ENCODE measurements around the gene AQP12A.

The AQP12A gene

GRCh38 chr2:240707043-240707756 lies 15.5 kb downstream of the AQP12A start:
- DNase-seq (ENCODE audit: low spot score), result no peak

DNA sequence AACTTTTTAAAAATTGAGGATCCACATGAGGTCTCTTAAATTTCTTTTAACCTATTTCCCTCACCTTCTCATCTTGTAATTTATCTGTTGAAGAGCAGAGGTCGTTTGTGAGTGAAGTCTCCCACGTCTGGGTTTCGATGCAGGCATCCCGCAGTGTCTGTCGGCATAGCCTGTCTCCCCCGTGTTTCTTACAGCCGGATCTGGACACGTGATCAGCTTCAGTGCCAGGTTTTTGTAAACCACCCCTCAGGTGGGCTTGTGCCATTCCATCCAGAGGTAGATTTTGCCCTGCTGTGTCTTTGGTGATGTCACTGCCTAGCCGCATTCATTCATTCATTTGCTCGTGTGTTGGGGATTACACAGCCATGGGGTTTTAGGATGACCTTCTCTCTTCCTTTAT lies 16.2 kb downstream of the AQP12A start:
- no peak for DNase-seq (ENCODE audit: low spot score)

GRCh38 chr2:240708457-240708856 lies 16.8 kb downstream of the AQP12A start:
- DNase-seq (ENCODE audit: low spot score), result no peak

DNA sequence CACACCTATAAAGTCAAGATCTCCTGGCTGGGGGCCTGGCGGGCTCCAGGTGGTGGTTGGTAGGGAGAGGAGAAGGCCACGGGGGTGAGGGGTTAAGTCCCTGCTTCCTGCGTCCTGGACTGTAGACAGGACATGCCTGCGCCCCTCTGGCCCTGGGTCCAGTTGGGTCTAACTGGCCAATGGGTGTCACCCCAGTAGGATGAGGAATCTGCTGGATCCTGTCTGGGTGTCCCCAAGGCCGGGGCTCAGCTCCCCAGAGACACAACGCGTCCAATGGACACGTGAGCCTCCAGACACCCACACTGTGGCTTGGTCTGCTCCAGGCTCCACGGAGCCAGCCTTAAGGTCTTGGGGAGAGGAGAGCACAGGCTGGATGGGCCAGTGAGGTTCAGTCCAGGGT lies 19.6 kb downstream of the AQP12A start:
- no peak for DNase-seq (ENCODE audit: low spot score)

- no peak for DNase-seq (ENCODE audit: low spot score)
Measured at GRCh38 chr2:240711701-240712100, 20.0 kb downstream of the AQP12A start.

DNA sequence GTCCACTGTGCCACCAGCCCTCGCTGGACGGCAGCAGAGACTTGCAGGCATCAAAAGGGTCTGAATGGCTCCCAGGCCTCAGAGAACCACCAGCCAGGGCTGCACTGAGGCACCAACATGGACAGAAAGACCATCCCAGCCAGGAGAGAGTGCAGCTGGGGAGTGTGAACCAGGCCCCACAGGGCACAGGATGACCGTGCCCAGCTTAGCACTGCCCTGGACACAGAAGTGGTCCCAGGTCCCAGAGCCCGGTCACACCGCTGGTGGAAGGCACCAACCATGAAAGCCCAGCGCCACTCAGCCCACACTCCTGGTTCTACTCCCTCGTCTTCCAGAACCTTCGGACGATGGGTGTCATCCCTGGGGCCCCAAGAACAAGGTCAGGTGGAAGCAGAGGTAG lies 20.5 kb downstream of the AQP12A start:
- DNase-seq (ENCODE audit: low spot score), result no peak

DNA sequence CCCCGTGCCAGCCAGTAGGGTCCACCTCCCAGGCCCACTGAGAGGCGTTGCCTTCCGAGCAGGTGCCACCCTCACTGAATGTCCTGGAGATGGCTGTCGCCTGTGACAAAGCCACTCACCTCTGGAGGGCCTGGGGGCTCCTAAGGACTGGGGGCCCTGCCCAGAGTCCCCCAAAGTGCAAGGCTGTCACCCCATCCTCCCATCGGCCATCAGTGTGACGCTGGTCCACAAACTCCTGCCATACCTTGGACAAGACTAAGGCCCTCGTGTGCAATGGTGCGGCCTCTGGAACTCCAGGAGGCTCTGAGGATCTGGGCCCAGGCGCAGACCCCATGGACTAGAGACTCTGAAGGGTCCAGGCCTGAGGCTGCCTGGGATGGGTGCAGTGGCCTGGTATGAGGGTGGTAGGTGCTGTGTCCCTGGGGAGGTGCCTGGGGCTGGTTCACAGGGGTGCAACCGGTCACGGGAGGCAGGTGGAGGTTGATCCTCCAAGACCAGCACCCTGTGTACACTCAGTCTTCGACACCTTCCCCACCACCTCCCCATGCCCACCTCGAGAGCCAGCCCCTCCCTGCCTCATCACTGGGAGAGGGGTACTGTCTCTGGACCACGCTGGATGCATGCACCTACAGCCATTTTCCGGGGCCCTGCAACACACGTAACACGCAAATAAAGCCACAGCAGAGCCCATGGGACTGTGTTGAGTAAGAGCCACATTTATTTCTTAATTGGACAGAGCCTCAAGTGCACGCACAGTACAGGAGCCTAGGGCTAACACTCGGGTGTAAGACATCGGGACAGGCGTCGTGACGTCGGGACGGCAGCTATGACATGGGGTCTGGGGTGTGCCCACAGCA lies 21.6 kb downstream of the AQP12A start:
- DNase-seq (ENCODE audit: low spot score), result no peak

DNA sequence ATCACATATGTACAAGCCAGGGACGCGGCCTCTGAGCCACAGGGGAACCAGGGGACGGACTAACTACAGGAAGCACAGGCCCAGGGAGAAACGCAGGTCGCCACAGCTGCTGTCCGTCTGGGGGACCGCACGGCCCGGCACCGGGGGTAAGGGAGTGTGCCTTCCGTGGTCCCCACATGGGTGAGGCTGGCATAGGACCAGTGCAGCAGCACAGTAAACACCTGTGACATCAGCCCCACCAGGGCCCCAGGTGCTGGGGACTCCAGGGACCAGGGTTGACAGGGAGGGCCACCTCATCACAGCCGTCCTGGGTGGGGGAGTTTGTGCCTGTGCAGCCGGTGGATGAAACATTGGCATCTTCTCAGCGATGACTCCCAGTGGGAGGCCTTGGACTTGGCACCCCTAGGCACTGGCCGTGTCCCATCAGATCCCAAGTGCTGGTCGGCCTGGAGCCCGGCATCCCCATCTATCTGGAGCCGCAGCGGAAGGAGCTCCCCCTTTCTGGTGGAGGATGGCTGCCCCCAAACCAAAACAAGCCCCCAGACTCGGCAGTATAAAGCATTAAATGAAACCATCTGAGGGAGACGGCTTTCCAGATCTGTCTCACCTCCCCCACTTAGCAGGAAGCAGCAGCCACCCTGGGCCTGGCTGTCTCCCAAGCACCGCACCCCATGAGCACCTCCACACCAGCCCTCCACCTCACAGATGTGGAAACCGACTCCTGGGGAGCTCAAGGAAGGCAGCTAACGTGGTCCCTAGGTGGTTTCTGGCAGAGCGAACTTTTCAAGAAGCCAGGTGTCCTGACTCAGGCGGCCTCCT lies 22.5 kb downstream of the AQP12A start:
- no peak for DNase-seq (ENCODE audit: low spot score)

DNA sequence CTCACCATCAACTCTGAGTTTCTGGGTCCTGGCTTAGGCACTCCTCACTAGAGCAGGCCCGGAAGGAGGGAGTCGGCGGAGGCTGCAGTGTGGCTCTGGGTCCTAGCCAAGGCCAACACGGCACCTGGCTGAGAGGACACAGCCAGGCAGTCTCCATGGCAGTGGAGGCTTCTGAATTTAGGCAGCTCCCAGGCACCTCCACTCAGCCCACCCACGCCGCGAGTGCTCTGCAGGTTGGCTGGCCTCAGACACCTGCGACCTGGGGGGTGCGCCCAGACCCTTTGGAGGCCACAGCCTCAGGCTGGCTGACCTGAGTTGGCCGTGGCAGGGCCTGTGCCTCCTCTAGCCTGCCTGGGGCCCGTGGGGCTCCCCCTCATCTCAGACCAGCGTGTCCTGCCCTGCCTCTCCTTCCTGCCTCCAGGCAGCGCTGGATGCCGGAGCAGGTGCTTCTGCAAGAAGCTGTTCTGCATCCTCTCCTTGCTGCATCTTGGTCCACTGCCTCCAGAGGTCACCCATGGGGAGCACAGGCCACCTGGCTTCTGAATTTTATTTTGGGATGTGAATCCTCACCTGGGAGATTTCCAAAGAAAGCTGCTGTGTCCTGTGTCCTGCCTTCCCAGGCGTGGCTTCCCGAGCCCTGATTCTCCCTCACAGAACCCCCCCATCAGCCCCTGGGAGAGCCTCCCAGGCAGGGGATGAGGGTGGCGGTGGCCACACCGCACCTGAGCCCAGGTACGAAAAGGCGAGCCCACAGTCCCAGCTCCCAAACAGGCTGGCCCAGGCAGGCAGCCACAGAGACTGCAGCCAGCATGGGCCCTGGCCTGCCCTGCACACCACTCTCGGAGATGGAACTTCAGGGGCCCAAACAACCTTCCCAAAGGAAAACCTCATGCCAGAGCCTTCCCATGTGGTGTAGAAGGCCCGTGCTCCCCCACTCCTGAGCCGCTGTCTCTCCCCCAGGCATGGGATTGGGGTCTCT lies 23.4 kb downstream of the AQP12A start:
- no peak for DNase-seq (ENCODE audit: low spot score)

DNA sequence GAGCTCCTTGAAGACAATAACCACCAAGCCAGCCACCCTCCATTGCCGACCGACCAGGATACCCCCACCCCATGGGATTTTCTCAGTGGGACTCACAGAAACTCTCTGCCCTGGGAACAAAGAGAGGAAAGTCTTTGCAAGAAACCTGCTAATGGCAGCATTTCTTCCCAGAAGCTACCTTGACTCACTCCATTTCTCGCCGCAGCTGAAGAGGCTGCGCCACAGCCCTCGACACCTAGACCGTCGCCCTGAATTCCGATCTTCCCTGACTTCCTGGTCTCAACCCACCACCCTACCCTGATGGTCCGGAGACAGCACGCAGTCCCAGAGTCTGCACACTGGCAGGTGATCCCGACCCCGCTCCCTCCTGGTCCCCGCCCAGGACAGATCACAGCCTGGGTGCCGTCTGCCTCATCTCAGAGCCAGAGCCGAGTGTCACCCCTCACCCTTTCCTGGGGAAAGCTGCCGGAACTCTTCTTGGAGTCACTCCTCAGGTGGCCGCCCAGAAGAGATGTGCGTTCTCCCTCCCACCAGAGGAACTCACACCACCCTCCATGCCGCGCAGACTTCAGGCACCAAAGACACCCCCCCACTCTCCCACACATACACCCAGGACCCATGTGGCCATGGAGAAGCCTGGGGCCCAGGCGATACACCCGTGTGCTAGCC lies 24.6 kb downstream of the AQP12A start:
- DNase-seq (ENCODE audit: low spot score), result no peak

- no peak for DNase-seq (ENCODE audit: low spot score)
Measured at GRCh38 chr2:240717181-240717641, 25.5 kb downstream of the AQP12A start.

- no peak for DNase-seq (ENCODE audit: low spot score)
Measured at GRCh38 chr2:240717681-240718581, 26.3 kb downstream of the AQP12A start.

DNA sequence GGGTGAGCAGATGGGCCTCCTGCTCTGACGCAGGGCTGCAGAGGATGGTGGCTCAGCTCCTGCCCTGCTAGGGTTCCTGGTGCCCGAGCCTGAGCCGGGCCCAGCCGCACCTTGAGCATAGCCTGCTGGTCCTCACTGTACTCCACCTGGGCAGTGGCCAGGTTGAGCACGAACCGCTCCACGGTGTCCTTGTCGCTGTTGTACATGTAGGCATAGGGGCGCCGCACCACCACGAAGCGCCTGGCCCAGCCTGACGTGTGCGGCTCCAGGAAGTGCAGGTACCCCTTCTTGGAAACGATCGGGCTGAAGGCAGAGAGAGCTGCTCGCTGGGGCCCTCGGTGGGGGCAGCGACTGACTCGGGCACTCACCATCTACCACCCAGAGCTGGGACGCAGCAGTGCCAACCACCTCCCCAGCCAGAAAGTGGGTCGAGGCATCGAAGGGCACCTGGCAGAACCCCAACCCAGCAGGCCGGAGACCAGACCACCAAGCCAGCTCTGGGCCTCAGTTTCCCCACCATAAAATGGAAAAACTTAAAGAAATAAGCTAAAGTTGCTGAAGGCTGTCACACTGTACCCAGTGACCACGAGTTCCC lies 27.3 kb downstream of the AQP12A start:
- DNase-seq (ENCODE audit: low spot score), result no peak

DNA sequence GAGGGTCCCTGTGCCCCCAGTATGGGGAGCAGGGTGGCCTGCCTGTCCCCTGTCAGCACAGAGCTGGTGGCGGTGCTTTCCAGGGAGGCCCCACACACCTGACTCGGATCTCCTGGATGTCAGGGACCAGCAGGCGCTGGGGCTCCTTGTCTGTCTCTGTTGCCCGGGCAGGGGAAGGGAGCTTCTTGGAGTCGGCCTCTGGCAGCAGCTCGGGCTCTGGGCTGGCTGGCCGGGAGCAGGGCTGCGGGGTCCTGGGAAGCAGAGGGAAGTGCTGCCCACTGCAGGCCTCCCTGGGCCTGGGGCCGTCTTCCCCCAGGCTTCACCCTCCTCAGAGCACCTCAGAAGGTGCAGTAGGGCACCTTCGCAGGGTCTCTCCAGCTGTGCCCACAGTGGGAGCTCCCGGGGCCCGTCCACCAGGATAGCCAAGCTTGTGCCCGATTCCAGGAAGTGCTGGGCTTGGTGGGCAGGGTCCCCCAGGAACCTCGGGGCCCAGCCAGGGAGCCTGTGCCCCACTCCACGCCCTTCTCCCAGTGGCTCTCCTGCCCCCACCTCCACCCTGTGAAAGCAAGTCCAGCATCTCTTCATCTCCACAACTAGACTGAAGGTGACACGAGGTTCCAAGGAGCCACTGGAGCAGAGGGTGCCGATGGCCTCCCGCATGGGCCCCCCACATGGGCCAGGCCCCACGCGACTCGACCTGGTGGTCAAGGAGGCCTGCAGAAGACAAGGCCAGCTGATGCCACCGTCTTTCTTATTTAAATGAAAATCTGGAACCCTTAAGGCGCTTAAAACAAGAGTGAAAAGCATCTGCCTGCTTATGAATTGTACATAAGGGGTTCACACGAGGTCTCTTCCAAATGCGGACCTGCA lies 28.2 kb downstream of the AQP12A start:
- DNase-seq (ENCODE audit: low spot score), result no peak

GRCh38 chr2:240720686-240721595 lies 29.3 kb downstream of the AQP12A start:
- DNase-seq (ENCODE audit: low spot score), result no peak

DNA sequence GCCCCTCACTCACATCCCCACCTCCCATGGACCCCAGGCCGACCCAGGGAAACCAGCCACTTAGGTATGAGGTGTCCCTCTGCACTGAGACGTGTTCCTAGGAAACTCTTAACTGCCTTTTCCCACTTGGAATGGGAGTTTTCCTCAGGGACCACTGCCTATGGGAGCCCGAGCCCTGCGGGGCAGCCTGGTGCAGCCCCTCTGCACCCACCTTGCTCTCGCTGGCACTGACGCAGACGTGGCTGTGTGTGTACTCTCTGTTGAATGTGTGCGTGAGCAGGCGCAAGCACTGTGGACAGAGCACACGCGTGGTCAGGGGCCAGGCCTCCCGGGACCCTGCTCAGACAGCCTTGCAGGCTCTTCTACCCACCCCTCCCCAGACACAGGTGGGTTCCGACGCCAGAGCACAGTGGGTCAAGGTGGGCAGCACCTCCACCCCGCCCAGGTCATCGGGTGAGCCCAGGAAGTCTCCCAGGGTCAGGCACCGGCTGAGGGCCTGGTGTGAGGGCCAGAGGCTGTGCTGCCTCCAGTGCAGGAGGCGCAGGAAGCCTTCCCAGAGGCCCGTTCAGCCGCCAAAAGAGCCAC lies 30.0 kb downstream of the AQP12A start:
- no peak for DNase-seq (ENCODE audit: low spot score)

GRCh38 chr2:240722376-240722775 lies 30.7 kb downstream of the AQP12A start:
- no peak for DNase-seq (ENCODE audit: low spot score)

Measured in hematopoietic multipotent progenitor cell treated with erythropoietin and hydrocortisone succinate and interleukin-3 and kit ligand, for 17 days (in vitro differentiated cells).